GM15510 (cell line): ENCODE measurements around the gene NSG1.

Experiments
- POLR2A ChIP-seq: IDR thresholded peaks from 3 replicates; pipeline ENCODE4 v1.6.1; 2011; ENCODE audit warnings: borderline replicate concordance; ENCODE audit not compliant: insufficient read length; ENCODE audit errors: extremely low read depth

Gene NSG1

DNA sequence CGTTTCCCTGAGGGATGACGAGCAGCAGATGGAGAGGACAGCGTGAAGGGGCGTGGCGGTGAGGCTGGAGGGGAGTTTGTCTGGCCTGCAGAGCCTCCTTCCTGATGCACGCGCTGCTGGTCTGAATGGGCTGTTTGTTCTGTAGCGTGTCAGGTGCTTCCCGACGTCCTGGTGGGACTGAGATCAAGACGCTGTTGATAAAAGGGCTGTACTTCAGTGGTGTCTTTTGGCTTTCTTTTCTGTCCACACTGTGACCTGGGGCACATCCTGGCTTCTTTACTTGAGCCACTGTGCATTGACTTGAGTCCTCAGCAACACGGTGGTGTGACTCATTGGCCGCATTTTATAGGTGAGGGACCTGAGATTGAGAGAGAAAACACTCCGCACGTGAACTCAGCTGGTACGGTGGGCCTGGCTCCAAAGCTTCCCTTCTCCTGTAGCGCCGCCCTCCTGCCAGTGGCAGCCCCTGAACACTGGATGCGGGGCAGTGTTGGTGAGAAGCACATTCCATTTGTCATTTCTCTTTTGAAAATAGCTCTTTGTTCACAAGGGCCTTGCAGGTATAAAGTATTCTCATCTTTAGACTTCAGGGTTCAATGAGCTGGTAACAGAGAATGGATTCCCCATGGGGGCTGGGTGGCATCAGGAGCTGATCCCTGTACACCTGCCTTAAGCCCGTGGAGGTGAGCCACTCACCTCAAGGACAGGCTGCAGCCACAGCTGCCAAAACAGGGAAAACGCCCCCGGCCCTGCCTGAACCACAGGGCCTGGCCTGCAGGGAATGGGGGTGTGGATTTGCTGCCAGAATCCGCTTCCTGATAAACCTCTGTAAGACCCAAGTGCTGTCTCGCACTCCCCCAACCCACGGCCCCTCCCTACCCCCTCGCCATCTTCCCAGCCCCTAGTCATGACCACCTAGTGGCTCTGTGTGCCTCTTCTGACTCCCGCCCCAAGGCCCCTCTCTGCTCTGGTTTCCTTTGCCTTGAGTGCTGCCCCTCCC lies 29.2 kb downstream of the NSG1 start:
- no peak for TF ChIP-seq POLR2A

DNA sequence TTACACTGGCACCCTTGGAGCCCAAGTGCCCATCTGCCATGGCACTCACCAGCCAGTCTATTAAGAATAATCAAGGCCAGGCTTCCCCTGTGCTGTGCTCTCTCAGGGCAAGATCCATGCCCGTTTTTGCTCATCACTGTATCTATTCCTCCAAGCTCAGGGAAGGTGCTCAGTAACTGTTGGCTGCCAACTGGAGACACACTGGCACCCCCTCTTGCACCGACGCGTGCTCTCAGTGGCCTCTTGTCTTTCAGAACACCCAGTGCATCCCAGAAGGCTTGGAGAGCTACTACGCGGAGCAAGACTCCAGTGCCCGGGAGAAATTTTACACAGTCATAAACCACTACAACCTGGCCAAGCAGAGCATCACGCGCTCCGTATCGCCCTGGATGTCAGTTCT lies 30.1 kb downstream of the NSG1 start:
- no peak for TF ChIP-seq POLR2A

DNA sequence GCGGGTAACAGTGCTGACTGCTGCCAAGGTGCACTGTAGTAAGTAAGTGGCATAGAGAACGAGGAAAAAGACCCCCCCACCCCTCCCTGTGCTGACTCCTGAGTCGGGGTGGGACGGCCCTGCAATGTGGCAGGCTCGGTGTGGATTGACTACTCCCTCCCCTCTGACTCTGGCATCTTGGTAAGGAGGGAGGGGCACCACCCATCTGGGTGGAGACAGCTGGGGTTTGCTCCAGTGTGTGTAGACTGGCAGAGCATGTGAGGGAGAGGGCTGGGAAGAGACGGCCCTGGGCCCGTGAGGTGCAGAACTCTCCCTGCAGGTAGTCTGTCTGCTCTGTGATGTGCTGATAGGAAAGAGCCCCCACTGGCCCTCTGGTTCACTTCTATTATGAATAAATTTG lies 31.0 kb downstream of the NSG1 start:
- no peak for TF ChIP-seq POLR2A

DNA sequence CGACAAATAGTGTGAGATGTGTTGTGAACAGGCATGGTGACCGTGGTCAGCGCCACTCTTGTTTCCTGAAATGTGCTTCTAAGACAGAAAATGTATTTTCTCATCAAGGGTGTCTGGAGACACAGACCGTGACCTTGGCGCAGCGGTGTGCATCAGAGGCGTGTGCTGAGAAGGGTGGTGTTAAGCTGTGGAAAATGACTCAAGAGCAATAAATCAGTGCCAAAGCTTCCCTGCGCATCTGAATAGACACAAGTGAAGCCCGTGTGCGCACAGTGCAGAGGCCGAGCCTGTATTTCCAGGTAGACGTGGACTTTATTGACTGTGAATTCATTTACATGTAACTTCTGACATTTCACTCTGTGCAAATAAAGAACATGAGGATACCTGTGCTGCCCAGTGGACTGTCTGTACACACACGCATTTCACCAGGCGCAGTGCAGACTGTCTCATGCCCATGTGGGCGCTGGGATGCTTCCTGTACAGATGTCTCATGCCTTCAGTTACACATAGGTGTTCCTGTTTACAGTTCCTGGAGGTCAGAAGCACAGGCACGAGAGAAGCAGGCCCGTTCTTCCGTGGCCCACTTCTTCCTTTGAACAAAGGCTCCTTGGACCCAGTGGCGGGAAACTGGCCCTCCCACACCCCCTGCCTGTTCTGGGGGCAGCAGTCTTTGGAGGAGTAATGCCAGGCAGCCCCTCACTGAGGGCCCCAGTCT lies 31.9 kb downstream of the NSG1 start:
- TF ChIP-seq POLR2A = no peak

DNA sequence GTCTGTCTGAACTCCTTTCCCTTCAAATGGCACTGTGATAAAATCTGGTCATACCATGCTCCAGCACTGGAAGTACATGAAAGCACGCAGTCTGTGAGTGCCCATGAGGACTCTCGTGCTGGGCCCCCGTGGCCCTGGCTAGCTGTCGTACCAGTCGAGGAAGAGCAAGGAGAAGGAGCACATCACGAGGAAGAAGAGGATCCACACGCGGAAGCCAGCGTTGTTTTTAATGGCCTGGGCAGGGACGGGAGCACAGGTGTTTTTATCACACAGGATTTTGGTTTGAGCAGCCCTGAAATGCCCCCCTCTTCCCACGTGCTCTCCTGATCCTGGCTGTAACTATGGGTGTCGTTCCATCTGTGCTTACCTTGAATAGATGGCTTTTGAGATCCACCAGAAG lies 33.0 kb downstream of the NSG1 start:
- no peak for TF ChIP-seq POLR2A

DNA sequence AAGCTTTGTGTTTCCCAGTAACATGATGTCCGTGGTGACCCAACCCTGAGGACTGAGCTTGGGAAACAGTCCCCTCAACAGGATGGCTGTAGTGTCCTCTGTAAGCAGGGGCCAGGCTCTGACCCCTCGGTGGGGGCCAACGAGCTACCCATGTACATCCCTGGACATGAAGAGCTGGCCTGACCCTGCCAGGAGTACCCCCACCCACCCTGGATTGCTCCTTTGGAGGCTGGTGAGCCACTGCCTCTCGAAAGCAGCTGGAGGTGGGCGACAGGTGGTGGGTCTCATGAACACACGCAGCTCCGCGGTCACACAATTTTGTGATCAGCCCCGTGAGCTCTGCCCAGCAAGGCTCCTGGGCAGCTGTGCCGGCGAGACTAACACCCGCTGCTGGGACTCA lies 33.5 kb downstream of the NSG1 start:
- no peak for TF ChIP-seq POLR2A

DNA sequence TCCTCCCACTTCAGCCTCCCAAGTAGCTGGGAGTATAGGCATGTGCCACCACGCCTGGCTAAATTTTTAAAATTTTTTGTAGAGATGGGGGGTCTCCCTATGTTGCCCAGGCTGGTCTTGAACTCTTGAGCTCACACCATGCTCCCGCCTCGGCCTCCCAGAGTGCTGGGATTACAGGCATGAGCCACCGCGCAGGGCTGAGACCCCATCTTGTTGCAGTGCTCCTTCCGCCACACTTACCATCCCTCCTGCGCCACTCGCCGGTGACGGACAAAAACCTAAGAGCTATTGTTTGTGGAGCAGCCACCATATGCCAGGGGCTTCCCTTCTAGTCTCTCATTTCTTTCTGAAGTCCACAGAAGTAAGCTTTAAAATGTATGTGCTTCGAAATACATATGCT lies 34.5 kb downstream of the NSG1 start:
- no peak for TF ChIP-seq POLR2A

DNA sequence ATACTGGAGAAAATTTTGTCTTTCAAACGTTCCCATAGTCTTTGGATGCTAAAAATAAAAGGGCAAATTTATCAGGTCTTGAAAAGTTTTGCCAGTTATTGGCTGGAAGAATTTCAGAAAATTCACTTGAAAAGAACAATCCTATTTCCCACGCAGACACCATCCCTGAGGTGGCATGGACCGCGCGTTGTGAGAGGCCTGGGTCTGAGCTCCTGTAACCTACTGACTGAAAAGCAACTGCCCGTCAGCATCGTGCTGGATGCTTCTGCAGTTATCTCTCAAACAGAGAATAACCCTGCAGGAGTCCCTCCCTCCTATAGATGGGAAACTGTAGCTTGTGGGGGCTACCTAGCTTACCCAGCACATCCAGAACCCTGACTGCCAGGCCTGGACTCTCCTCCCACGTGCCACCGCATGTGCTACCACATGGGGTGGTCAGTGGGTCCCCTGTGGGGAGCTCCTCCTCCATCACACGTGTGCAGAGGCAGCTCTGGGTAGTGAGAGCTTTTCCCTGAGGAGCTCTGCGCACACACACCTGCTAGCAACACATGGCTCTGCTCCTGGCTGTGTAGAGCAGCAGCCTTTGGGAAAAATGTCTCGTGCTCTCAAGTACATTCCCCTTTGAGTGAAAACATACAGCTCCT lies 36.1 kb downstream of the NSG1 start:
- no peak for TF ChIP-seq POLR2A

DNA sequence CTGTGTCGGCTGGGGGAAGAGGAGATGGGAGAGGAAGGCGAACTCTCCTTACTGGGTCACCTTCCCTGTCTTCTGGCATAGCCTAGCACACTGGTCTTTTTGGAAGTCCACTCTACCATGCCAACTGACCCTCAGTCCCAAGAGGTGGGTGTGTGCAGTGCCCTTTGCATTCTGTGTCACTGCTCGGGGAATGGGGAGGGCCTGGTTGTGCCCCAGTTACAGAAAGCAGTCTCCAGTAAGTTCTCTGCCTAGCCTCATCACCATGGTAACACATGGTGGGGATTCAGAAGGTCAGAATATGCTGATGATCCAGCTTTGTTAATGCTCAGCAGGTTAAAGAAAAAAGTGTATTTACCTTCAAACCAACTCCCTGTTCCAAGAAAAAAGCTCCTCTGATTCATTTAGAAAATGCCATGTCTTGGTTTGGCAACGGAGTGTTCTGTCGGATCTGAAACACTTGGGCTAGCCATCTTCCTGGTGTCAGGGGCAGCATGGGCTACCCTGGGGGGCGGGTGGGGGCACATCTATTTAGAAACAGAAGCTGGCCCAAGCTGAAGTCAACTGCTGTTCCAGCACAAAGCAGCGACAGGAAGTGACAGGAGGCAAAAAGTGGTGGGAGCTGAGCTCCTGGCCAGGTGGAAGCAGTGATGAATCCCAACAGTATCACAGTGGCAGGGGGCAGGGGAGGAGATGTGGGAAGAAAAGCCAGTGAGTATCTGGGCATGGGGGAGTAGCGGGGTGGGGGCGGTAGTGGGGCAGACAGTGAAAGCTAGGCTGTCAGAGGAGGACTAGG lies 37.0 kb downstream of the NSG1 start:
- TF ChIP-seq POLR2A = no peak

DNA sequence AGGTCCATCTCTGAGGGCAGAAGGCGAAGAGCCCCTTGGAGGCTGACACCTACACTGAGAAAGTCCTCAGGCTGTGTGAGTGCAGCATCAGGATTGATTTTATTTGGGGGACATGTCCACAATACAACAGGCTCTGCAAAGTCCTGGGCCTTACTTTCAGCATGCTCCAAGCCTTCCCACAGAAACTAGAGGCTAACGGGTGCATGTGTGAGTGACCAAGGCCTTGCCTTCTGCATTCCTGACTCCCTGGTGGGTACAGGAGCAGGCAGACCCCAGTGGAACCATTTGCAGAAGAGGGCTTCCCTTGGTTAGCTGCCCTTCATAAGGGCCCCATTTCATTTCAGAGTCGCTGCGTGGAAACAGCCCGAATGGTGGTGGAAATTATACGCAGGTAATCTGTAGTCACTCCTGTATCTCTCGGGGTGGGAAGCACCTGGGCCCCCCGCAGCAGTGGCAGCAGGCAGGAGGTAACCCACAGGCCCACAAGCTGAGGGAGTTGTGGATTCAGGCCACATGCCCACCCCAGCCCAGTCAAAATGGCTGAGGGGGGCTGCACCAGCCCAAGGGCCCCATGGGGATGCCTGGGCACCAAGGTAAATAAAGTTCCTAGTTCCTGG lies 37.7 kb downstream of the NSG1 start:
- no peak for TF ChIP-seq POLR2A

DNA sequence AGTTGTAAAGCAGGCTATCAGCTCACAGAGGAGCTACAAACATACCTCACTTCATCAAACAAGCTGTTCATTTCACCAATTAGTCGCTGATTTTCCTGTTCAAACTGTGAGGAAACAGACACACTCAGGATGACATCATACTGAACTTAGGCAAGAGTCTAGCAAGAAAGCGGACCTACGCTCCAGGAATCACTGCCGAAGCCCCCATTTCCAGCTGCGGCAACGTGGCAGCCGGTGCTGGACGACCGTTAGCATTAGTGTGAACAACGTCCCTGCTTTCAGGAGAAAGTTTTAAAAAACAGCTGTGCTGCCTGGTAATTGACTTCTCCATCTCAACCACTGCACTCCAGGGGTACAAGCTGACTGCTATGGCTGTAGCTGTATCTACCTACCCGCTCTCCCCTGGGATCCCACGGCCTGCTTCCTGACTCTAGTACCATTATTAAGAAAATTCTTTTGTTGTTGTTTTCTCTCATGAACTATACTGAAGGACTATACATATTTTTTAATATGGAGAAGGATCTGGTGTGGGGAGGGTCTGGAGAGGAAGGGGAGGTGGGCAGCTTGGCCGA lies 38.3 kb downstream of the NSG1 start:
- no peak for TF ChIP-seq POLR2A

DNA sequence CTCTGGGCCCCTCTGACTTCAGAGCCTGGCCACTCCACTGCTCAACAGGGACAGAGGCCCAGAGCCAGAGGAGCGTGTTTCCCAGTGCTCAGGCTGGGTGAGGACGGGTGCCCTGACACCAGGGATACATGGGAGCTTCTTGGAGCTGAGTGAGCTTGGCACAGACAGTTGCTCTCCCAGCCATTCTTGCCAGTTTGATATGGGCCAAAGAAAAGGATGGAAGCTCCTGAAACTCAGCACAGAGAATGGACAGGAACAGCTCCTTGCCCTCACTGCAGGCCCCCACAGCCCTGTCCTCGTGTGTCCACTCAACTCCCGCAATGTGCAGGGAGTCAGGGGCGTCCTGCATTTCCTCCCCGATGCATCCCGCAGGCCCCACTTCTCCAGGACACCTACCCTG lies 38.8 kb downstream of the NSG1 start:
- no peak for TF ChIP-seq POLR2A

DNA sequence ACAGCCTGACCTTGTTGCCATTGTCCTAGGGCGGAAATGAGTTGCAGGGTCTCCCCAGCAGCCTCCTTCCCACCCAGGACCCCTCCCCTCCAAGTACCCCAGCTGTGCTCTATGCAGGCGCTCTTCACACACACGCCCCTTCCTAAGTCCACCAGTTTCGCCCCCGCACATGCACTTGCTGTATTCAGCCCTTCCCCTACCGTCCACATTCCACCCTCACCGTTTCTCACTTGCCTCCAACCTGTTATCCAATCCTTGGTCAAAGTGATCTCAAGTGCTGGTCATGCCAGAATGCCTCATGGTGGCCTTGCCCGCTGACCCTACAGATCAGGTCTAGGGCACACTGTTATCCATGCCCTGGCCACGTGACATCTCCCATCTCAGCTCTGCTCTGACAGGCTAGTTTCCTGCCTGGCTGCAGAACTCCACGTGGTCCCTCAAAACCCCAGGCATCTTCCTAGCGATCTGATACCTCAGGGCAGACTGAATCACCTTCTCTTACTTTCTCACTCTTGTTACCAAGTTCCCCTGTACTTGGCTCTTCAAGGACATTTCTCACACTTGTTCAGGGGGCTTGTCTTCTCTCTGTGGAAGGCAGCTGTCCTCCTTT lies 39.7 kb downstream of the NSG1 start:
- TF ChIP-seq POLR2A = no peak
